ENCODE results near the gene BICRA.

The BICRA gene

GRCh38 chr19:47601180-47601904 lies 7.6 kb upstream of the BICRA start:
- no peak for DNase-seq (ENCODE audit: low read depth)
- TF ChIP-seq CTCF (conservative IDR thresholded peaks at IDR 0.05; ENCODE audit: control insufficient read depth, insufficient read depth, low read depth, low read length), result no peak

GRCh38 chr19:47603706-47604565 lies 5.0 kb upstream of the BICRA start:
- TF ChIP-seq CTCF (conservative IDR thresholded peaks at IDR 0.05; ENCODE audit: control insufficient read depth, insufficient read depth, low read depth, low read length), result no peak
- no peak for DNase-seq (ENCODE audit: low read depth)
- no peak overlapping the region for H3K4me3 ChIP-seq (ENCODE audit: control insufficient read depth, low read depth, low read length)

More at GRCh38 chr19:47601180-47601904, 7.6 kb upstream of the BICRA start:
- peak overlapping the region; percentile 67 for H3K4me3 ChIP-seq (ENCODE audit: control insufficient read depth, low read depth, low read length)

- peak overlapping the region; percentile 79 for H3K4me3 ChIP-seq (ENCODE audit: control insufficient read depth, low read depth, low read length)
- DNase-seq (ENCODE audit: low read depth), result no peak
- no peak for TF ChIP-seq CTCF (conservative IDR thresholded peaks at IDR 0.05; ENCODE audit: control insufficient read depth, insufficient read depth, low read depth, low read length)
Observed at GRCh38 chr19:47607564-47608073, 1.3 kb upstream of the BICRA start.

GRCh38 chr19:47608074-47608918 lies 638 bp upstream of the BICRA start:
- H3K4me3 ChIP-seq (ENCODE audit: control insufficient read depth, low read depth, low read length), result peak overlapping the region; percentile 79
- peak; percentile 87 for DNase-seq (ENCODE audit: low read depth)
- peak; percentile 26 for TF ChIP-seq CTCF (conservative IDR thresholded peaks at IDR 0.05; ENCODE audit: control insufficient read depth, insufficient read depth, low read depth, low read length)

GRCh38 chr19:47609906-47610894 lies 1.3 kb downstream of the BICRA start:
- TF ChIP-seq CTCF (conservative IDR thresholded peaks at IDR 0.05; ENCODE audit: control insufficient read depth, insufficient read depth, low read depth, low read length), result no peak
- peak; percentile 50 for DNase-seq (ENCODE audit: low read depth)
- H3K4me3 ChIP-seq (ENCODE audit: control insufficient read depth, low read depth, low read length), result peak overlapping the region; percentile 72
